GM21515 (cell line): Measurements from ENCODE around the gene HOXB6.

Experiments used
- ATAC-seq: cut with Tn5 transposase; IDR thresholded peaks from one replicate; pipeline ENCODE4 v1.9.1; 2021; ENCODE audit not compliant: unreplicated experiment

HOXB6 gene

GRCh38 chr17:48568499-48569239 is 36.1 kb downstream of the HOXB6 start:
- ATAC-seq = no peak

GRCh38 chr17:48567646-48568354 is 37.0 kb downstream of the HOXB6 start:
- ATAC-seq = no peak

- no peak for ATAC-seq
Observed at GRCh38 chr17:48567209-48567608, 37.6 kb downstream of the HOXB6 start.

GRCh38 chr17:48566717-48567116 is 38.1 kb downstream of the HOXB6 start:
- ATAC-seq = no peak

DNA sequence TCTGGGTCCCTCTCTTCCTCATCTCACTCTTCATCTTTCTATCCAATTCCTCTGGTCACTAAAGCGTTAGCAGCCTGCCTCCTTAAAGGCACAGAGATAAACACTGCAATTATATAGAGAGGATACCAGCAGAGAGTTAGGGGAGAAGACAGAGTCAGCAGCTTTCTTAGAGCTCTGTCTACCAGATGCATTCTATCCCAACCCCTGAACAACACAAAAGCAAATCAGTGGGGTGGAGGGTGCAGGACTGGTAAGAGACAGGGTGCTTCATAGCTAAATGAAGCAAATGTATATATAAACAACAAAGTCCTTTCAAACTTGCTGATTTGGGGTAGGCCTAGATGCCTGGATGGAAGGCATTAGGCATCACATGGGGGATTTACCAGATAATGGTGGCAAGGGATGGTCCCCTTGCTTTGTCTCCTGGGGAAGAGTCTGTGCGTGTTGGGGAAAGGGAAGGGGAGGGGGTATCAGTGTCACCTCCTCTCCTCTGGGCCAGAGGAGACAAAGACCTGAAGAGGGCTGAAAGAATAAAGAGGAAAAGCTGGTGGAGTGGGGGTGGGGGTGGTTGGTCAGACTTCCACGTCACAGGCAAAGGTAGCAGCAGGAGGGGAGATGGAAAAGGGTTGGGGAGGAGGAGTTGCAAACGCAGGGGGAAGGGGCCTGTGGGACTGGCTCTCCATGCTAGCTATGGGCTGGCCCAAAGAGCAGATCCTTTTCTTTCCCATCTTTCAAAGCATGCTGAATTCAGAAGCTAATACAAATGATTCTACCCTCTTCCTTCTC is 38.7 kb downstream of the HOXB6 start:
- ATAC-seq = no peak

GRCh38 chr17:48565022-48565554 is 39.7 kb downstream of the HOXB6 start:
- ATAC-seq = no peak

- ATAC-seq = no peak
Observed at GRCh38 chr17:48564188-48565021, 40.4 kb downstream of the HOXB6 start.

GRCh38 chr17:48563867-48564187 is 41.0 kb downstream of the HOXB6 start:
- no peak for ATAC-seq

DNA sequence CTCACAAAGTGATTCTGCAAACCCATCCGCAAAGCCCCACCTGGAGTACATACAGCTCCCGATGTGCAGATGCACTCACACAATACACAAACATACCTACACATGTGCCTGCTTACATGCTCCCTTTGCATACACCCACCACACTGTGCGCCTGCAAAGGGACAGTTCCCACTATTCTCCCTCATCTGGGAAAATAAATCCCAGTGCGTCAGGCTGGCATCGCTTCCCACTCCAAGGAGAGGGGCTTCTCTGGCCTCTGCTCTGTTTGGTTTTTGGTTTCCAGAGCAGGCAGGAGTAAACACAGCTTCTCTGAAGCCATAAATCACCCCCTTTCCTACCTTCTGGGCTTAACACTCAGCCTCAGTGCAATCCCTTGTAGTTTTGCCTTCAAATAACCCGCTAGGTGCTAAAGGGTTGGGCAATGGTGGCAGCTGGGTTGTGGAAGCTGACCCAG is 41.4 kb downstream of the HOXB6 start:
- no peak for ATAC-seq

DNA sequence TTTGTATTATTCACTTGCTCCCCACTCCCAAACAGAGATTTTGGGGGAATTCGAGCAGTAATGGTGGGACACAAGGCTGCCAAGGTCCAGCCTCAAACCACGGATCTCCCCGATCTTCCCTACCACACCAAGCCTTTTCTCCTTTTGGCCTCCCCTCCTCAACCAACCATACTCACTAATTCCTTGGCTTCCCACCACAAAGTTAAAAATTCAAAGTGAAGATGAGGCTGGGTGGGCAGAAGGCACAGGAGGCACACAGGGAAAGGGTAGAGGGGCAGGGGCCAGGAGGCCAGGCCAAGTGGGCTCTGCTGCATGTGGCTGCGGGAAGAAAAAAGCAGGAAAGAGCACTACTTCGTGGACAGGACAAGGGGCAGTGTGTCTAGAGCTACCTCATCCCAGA is 41.9 kb downstream of the HOXB6 start:
- ATAC-seq = no peak

- no peak for ATAC-seq
Observed at GRCh38 chr17:48561884-48562810, 42.6 kb downstream of the HOXB6 start.

DNA sequence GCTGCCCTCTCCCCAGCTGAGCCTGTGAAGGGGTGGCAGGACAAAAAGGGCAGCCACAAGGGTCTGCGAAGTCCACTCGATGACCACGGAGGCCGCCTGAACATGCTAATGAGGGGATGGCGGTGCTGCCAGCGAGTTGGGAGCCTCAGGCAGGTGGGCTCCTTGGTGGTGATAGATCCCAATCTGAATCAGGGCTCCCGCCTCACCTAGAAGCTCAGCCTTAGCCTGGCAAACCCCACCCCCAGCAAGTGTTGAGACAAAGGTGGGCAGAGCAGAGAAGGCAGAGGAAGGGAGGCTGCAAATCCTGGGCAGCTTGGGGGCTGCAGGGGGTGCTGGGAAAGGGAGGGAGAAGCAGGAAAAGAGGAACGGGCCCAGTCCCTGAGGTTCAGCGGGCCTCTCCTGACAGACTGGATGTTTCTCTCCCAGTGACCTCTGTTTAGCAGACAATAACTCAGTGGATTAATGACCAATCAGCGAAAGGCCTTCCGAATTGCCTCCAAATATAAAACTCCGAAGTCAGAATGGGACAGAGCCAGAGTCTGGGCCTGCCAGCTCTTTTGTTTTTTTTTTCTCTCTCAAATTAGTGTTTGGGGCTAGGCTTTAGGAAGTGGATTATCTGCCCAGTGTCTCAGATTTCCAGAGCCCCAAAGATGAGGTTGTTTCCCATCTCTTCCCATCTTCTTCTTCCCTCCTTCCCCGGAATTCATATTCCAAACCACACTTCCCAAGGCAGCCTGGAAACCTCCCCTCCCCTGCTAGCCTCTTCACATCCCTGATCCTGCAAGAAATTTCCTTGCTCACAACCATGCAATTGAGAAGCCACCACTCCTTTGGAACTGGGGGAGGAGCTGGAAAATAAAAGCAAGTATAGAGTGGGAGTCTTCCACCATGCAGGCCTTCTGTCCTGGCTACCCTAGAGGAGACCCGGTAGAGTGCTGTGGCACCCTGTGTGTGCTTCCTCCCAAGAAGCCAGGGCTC is 44.7 kb downstream of the HOXB6 start:
- no peak for ATAC-seq

- no peak for ATAC-seq
Observed at GRCh38 chr17:48559122-48559839, 45.5 kb downstream of the HOXB6 start.

GRCh38 chr17:48558831-48559121 is 46.0 kb downstream of the HOXB6 start:
- ATAC-seq = no peak

DNA sequence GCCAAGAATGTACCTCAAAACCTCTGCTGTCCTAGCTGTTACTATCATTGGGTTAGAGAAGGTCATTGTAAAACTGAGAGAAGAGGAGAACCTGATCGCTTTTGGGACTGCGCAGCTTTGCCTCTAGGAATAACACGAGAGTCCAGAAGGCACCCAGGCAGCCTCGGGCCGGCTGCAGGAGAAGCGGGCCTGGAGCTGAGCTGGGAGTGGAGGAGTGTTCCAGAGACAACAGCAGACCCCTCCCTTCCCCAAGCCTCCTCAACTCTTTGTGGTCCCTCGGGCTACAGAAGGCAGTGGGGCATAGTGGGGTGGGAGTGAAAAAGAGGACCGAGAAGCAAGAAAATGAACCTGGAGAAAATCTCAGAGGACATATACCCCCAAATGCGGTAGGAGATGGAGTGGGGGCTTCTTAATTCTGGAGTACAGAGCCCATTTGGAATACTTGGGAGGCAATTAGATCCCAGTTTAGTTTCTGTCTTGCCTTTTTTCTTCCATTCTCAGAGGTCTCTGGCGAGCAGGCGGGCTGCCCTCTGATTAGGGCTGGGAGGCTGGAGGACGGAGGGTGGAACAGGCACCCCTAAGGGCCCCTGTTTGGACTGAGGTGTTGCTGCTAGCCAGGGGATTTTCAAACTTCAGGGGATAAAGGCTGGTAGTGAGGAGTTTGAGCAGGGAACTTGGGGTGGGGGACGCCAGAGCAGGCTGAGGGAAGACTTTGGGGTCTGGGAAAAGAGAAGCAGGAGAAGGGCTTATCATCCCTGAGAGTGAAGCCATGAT is 46.5 kb downstream of the HOXB6 start:
- no peak for ATAC-seq

DNA sequence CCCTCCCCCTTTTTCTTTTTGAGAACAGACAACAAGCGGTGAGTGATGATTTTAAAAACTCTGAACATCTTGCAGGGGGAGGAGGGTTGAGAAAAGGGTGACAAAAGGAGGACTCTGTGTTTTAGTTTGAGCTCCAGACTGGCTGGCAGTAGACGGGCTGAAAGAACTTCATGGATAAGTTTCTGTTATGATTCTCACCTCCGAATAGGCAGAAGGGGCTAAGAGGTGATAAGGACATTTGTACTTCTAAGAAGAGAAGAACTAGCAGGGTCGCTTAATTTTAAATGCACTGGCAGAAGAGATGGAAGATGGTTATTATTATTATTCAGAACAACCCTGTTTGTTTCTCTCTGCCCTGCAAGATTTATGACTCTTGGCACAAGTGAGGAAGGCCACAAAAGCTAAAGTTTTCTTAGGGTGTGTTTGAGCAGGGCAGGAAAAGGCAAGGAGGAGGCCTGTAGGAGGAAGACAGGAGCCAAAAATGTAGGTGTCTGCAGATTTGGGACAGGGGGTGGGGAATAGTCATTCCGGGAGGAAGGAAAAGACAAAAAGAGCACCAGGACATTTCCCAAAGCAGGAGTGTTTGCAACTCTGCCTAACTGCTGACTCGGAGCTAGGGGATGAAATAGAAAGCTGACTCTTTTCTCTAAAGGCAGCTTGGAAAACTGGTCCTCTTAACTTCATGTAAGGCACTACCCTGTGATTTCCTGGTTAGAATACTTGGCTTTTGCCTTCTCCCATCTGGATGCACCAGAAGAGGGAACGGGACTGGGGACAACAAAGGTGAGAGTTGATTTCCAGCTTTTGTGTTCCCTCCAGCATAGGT is 48.0 kb downstream of the HOXB6 start:
- no peak for ATAC-seq

DNA sequence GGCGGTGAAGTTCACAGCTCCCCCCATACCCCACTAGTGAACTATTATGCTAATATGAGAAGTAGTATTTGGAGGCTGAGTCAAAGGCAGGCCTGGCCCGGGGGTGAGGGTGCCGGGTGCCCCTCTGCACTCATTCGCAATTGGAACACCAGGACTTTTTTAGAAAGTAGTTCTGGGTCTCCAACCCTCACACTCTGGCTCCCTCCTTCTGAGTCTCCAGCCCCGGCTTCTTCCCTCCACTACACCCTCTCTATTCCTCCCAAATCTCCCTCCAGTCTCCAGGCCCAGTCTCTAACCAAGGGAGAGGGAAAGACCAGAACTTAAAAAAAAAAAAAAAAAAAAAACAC is 48.6 kb downstream of the HOXB6 start:
- no peak for ATAC-seq
